ENCODE measurements around the gene CD44.

DNA sequence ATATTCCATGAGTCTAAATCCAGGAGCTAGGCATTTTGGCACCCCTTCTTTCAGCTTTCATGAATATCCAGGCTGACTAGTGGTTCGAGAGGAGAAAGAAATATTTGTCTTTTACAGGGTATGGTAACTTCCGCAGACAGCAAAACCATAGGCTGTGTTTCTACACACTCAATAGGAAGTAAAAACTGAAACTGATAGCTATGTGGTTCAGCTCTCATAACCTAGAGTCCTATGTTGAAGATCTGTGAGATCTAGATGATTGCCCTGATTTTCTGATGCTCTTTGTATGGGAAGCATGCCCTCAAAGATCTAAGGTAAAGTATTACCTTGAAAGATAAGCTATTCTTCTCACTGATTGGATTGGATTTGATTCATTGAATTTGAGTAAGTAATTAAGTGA is 118.3 kb downstream of the CD44 start:
- TF ChIP-seq BCL3 (IDR thresholded peaks at IDR 0.05; ENCODE audit: borderline replicate concordance, insufficient read depth, low read depth, low read length, poor library complexity, severe bottlenecking), result no peak
- TF ChIP-seq, protein P1, sequence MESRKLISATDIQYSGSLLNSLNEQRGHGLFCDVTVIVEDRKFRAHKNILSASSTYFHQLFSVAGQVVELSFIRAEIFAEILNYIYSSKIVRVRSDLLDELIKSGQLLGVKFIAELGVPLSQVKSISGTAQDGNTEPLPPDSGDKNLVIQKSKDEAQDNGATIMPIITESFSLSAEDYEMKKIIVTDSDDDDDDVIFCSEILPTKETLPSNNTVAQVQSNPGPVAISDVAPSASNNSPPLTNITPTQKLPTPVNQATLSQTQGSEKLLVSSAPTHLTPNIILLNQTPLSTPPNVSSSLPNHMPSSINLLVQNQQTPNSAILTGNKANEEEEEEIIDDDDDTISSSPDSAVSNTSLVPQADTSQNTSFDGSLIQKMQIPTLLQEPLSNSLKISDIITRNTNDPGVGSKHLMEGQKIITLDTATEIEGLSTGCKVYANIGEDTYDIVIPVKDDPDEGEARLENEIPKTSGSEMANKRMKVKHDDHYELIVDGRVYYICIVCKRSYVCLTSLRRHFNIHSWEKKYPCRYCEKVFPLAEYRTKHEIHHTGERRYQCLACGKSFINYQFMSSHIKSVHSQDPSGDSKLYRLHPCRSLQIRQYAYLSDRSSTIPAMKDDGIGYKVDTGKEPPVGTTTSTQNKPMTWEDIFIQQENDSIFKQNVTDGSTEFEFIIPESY (IDR thresholded peaks at IDR 0.05), result no peak
- no peak for TF ChIP-seq MEF2A (IDR thresholded peaks at IDR 0.05; ENCODE audit: insufficient read depth, low read depth, low read length)
- no peak for TF ChIP-seq CTCF (IDR thresholded peaks at IDR 0.05 in 2 of 3, conservative IDR thresholded peaks at IDR 0.05 in 1 of 3; ENCODE audit: control insufficient read depth in 2 of 3, extremely low read depth in 1 of 3, insufficient read depth in 1 of 3, low read depth in 3 of 3, low read length in 3 of 3)
- TF ChIP-seq ZNF274 (IDR thresholded peaks at IDR 0.05; ENCODE audit: insufficient read depth, insufficient read length), result no peak
- TF ChIP-seq NR2F1 (conservative IDR thresholded peaks at IDR 0.05), result no peak
- TF ChIP-seq, protein P2, sequence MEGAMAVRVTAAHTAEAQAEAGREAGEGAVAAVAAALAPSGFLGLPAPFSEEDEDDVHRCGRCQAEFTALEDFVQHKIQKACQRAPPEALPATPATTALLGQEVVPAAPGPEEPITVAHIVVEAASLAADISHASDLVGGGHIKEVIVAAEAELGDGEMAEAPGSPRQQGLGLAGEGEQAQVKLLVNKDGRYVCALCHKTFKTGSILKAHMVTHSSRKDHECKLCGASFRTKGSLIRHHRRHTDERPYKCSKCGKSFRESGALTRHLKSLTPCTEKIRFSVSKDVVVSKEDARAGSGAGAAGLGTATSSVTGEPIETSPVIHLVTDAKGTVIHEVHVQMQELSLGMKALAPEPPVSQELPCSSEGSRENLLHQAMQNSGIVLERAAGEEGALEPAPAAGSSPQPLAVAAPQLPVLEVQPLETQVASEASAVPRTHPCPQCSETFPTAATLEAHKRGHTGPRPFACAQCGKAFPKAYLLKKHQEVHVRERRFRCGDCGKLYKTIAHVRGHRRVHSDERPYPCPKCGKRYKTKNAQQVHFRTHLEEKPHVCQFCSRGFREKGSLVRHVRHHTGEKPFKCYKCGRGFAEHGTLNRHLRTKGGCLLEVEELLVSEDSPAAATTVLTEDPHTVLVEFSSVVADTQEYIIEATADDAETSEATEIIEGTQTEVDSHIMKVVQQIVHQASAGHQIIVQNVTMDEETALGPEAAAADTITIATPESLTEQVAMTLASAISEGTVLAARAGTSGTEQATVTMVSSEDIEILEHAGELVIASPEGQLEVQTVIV (IDR thresholded peaks at IDR 0.05; ENCODE audit: borderline replicate concordance, partially characterized antibody), result no peak
- TF ChIP-seq EED (IDR thresholded peaks at IDR 0.05; ENCODE audit: low read depth), result no peak
- TF ChIP-seq GATAD2B (conservative IDR thresholded peaks at IDR 0.05; ENCODE audit: low read depth), result no peak
- TF ChIP-seq POLR2AphosphoS5 (IDR thresholded peaks at IDR 0.05; ENCODE audit: low read length), result no peak

Data from GM12878 (cell line).